Skeletal muscle tissue (tissue), 4 donors: ENCODE data around the gene RPTOR. TPM values are rescaled to one million over a fixed set of nuclear protein-coding genes. Genes with fewer than 3 reads are reported as not detected.
A peak's percentile ranks its signal among the peaks of the same experiment; 100 is the strongest.

Experiments used
- H3K27ac ChIP-seq: one replicate; pipeline ENCODE4 v1.7.0; 2013; ENCODE audit warnings: mild to moderate bottlenecking, low read depth, low read length, inconsistent platforms
- H3K27me3 ChIP-seq, 3 donors: one replicate each; pipeline ENCODE4 v1.7.0; 2013; ENCODE audit warnings: low read length in 3 of 3; ENCODE audit not compliant: control insufficient read depth in 3 of 3, insufficient read depth in 3 of 3
- H3K36me3 ChIP-seq, 3 donors: one replicate each; pipeline ENCODE4 v1.7.0; 2013; ENCODE audit warnings: low read length in 3 of 3; ENCODE audit not compliant: control insufficient read depth in 3 of 3, insufficient read depth in 3 of 3
- H3K4me1 ChIP-seq, 3 donors: one replicate each; pipeline ENCODE4 v1.7.0; 2013; ENCODE audit warnings: low read length in 3 of 3, mild to moderate bottlenecking in 3 of 3; ENCODE audit not compliant: control insufficient read depth in 3 of 3, insufficient read depth in 3 of 3
- H3K4me3 ChIP-seq, 3 donors: one replicate each; pipeline ENCODE4 v1.7.0; 2013; ENCODE audit warnings: low read length in 3 of 3
- H3K9ac ChIP-seq, 3 donors: one replicate each; pipeline ENCODE4 v1.7.0; 2013; ENCODE audit warnings: low read length in 3 of 3, mild to moderate bottlenecking in 3 of 3, moderate library complexity in 2 of 3, low read depth in 1 of 3
- H3K9me3 ChIP-seq, 3 donors: one replicate each; pipeline ENCODE4 v1.7.0; 2013; ENCODE audit warnings: low read length in 3 of 3; ENCODE audit not compliant: control insufficient read depth in 3 of 3
- total RNA-seq: library from RNA; depleted of rRNA; stranded (reverse); fragments of >200 nt; gene quantifications from one replicate; pipeline ENCODE4 v1.2.3, GENCODE V29; 2014
- donor health status: Osteomylitis.

The RPTOR gene
- total RNA-seq, 1 donor from 2014 or later, result 24.5 TPM

GRCh38 chr17:80649672-80650330, 105.2 kb downstream of the RPTOR start:
- H3K9ac ChIP-seq, result peak overlapping the region in 1 of 3 donors; percentile 63
- peak overlapping the region in 2 of 3 donors; percentile 9 to 41 for H3K4me3 ChIP-seq
- no peaks in the 10 kb centered on the region for H3K27me3 ChIP-seq
- H3K36me3 ChIP-seq, result no peaks in the 10 kb centered on the region
- peaks cover 17 to 36% (median 27%) of the 10 kb centered on the region in 3 donors for H3K4me1 ChIP-seq
- H3K27ac ChIP-seq, result peak overlapping the region; percentile 28
- H3K9me3 ChIP-seq, result no peaks in the 10 kb centered on the region

- H3K27ac ChIP-seq, result peak overlapping the region; percentile 28
- no peaks in the 10 kb centered on the region for H3K36me3 ChIP-seq
- H3K9me3 ChIP-seq, result no peaks in the 10 kb centered on the region
- H3K9ac ChIP-seq, result no peak overlapping the region
- H3K27me3 ChIP-seq, result no peaks in the 10 kb centered on the region
- peaks cover 17 to 36% (median 27%) of the 10 kb centered on the region in 3 donors for H3K4me1 ChIP-seq
- peak overlapping the region in 1 of 3 donors; percentile 0 for H3K4me3 ChIP-seq
Observed at GRCh38 chr17:80650331-80650672, 105.7 kb downstream of the RPTOR start.

DNA sequence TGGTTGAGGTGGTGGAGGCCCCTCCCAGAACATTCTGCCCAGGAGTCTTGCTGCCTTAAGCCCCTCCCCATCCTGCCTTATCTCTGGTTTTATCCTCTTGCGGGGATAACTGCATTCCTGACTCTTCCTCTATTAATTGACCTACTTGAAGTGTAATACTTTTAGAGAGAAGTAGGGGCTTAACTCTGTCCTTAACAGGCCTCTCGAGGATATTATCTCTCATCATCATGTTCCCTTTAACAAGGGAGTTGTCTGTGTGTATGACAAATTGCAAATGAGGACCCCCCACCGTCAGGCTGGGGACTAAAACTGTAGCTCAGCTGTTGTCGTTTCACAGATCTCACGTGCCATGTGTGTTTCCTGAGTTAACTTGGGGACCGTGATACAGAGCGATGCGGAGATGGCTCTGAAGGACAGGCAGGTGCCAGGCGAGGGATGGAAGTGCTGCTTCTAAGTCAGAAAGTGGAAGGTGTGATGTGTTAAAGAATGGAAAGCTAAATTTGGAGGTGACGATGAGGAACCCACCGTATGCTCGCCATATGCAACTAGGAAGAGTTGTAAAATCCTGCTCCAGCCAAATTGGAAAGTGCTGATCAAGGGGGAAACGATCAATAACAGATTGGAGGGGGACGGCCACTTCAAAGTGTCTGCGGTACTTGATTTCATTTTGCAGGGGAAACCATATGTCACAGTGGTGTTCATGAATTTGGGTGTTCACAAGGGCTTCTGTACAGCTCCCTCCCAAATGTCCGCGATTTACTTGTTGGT, 106.3 kb downstream of the RPTOR start:
- Histone ChIP-seq H3K36me3 (no peaks in the 10 kb centered on the region), H3K4me1 (peaks cover 17 to 36% (median 25%) of the 10 kb centered on the region in 3 donors), H3K27me3 (no peaks in the 10 kb centered on the region), H3K27ac (no peak overlapping the region), H3K9me3 (no peaks in the 10 kb centered on the region), H3K4me3 (no peak overlapping the region), H3K9ac (no peak overlapping the region)

- no peak overlapping the region for H3K9ac ChIP-seq
- H3K36me3 ChIP-seq, result no peaks in the 10 kb centered on the region
- H3K9me3 ChIP-seq, result peaks cover 0 to 3% (median 0%) of the 10 kb centered on the region in 3 donors
- H3K4me1 ChIP-seq, result peaks cover 17 to 32% (median 21%) of the 10 kb centered on the region in 3 donors
- H3K27ac ChIP-seq, result no peak overlapping the region
- H3K4me3 ChIP-seq, result no peak overlapping the region
- no peaks in the 10 kb centered on the region for H3K27me3 ChIP-seq
Observed at GRCh38 chr17:80652756-80653330, 108.2 kb downstream of the RPTOR start.

GRCh38 chr17:80653856-80654255, 109.2 kb downstream of the RPTOR start:
- no peak overlapping the region for H3K4me3 ChIP-seq
- H3K36me3 ChIP-seq, result no peaks in the 10 kb centered on the region
- no peak overlapping the region for H3K9ac ChIP-seq
- H3K27me3 ChIP-seq, result no peaks in the 10 kb centered on the region
- H3K4me1 ChIP-seq, result peaks cover 15 to 22% (median 18%) of the 10 kb centered on the region in 3 donors
- H3K27ac ChIP-seq, result no peak overlapping the region
- peaks cover 0 to 3% (median 0%) of the 10 kb centered on the region in 3 donors for H3K9me3 ChIP-seq

- H3K4me1 ChIP-seq, result peaks cover 0 to 6% (median under 1%) of the 10 kb centered on the region in 3 donors
- no peaks in the 10 kb centered on the region for H3K36me3 ChIP-seq
- no peaks in the 10 kb centered on the region for H3K27me3 ChIP-seq
- no peak overlapping the region for H3K27ac ChIP-seq
- H3K9ac ChIP-seq, result no peak overlapping the region
- no peak overlapping the region for H3K4me3 ChIP-seq
- H3K9me3 ChIP-seq, result peaks cover 0 to 3% (median 0%) of the 10 kb centered on the region in 3 donors
Observed at GRCh38 chr17:80655608-80656007, 111.0 kb downstream of the RPTOR start.

- no peaks in the 10 kb centered on the region for H3K27me3 ChIP-seq
- H3K9me3 ChIP-seq, result peaks cover 0 to 3% (median 0%) of the 10 kb centered on the region in 3 donors
- H3K9ac ChIP-seq, result no peak overlapping the region
- H3K4me3 ChIP-seq, result no peak overlapping the region
- H3K36me3 ChIP-seq, result no peaks in the 10 kb centered on the region
- H3K4me1 ChIP-seq, result peaks cover 0 to 3% (median 2%) of the 10 kb centered on the region in 3 donors
- H3K27ac ChIP-seq, result no peak overlapping the region
Observed at GRCh38 chr17:80656590-80656989, 112.0 kb downstream of the RPTOR start.

GRCh38 chr17:80657561-80657960, 112.9 kb downstream of the RPTOR start:
- Histone ChIP-seq H3K4me3 (no peak overlapping the region), H3K4me1 (peaks cover 0 to 2% (median 0%) of the 10 kb centered on the region in 3 donors), H3K9ac (no peak overlapping the region), H3K27ac (no peak overlapping the region), H3K9me3 (peaks cover 0 to 3% (median 0%) of the 10 kb centered on the region in 3 donors), H3K27me3 (no peaks in the 10 kb centered on the region), H3K36me3 (no peaks in the 10 kb centered on the region)

DNA sequence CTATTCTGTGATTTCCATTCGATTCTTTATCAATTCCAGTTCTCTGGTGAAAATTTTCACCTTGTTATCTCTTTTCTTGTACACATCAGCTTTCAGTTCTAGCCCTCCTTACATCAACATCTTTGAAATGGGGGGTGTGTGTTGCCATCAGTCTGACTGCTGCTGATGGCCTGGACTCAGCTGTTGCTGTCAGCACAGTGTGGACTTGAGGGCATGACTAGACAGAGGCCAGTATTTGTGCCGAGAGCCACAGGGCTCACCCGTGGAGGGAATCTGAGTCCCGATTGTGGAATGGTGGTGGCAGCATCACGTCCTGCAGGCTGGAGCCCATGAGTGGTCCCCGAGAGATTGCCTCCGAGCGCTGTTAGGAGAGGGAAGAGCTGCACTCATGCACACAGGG, 114.2 kb downstream of the RPTOR start:
- Histone ChIP-seq H3K36me3 (no peaks in the 10 kb centered on the region), H3K9ac (no peak overlapping the region), H3K9me3 (peaks cover 0 to 3% (median 0%) of the 10 kb centered on the region in 3 donors), H3K4me1 (peaks cover 2 to 5% (median 3%) of the 10 kb centered on the region in 3 donors), H3K4me3 (no peak overlapping the region), H3K27me3 (no peaks in the 10 kb centered on the region), H3K27ac (no peak overlapping the region)

GRCh38 chr17:80659651-80660050, 115.0 kb downstream of the RPTOR start:
- no peak overlapping the region for H3K9ac ChIP-seq
- H3K27me3 ChIP-seq, result no peaks in the 10 kb centered on the region
- H3K36me3 ChIP-seq, result no peaks in the 10 kb centered on the region

More at GRCh38 chr17:80659651-80660050, 115.0 kb downstream of the RPTOR start:
- peaks cover 2 to 10% (median 7%) of the 10 kb centered on the region in 3 donors for H3K4me1 ChIP-seq
- H3K9me3 ChIP-seq, result peaks cover 0 to 3% (median 0%) of the 10 kb centered on the region in 3 donors
- H3K4me3 ChIP-seq, result no peak overlapping the region
- no peak overlapping the region for H3K27ac ChIP-seq
